ENCODE data around the gene SNAI1.
"Not testable (repeated sequence)": the region's sequence is repeated elsewhere in the genome, so short reads cannot be mapped to it uniquely, and the experiment has no call there.

The SNAI1 gene

DNA sequence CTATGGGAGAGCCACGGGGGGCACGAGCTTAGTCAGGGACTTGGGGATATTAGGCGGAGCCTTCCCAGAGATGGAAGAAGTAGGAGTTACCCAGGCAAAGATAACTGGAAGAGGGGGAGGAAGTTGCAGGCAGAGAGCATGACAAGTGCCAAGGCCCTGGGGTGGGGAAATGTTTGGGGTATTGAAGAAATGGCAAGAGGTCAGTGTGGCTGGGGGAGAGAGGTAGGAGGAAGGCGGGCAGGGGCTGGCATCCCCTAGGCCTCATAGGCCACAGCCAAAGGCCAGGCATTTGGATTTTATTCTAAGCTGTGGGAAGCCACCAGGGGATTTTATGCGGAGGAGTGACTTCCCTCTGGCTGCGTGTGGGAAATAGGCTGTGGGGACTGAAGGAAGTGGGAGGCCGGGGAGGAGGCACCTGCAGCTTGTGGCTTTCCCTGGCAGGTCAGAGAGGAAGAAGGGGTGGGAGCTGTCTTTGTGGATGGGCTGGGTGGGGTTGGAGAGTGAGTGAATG is 22.7 kb downstream of the SNAI1 start:
- TF ChIP-seq CTCF (IDR thresholded peaks at IDR 0.05; ENCODE audit: insufficient read depth, low read depth, low read length, missing control alignments) = no peak
- peak; percentile 21 for DNase-seq (ENCODE audit: low read depth)
- no peak overlapping the region for H3K4me3 ChIP-seq (ENCODE audit: low read depth, low read length)

- TF ChIP-seq CTCF (IDR thresholded peaks at IDR 0.05; ENCODE audit: insufficient read depth, low read depth, low read length, missing control alignments) = no peak
- DNase-seq (ENCODE audit: low read depth) = no peak
- H3K4me3 ChIP-seq (ENCODE audit: low read depth, low read length) = no peak overlapping the region
Observed at GRCh38 chr20:50007369-50007768, 24.6 kb downstream of the SNAI1 start.

DNA sequence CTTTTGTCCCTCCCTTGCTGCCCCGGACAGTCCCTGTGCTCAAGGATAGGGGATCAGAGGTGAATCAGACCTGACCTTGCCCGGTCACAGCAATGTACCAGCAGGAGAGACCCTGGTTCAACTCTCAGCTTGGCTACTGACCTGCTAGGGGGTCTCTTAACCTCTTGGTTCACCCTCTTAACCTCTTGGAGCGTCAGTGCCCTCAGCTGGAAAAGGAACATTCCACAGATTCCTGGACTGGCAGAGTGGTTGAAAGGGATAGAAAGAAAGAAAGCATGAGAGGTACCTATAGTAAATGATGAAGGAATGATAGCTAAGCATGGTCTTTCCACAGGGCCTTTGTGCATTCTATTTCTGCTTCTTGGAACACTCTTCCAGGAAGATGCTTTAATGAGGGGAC is 25.2 kb downstream of the SNAI1 start:
- DNase-seq (ENCODE audit: low read depth) = no peak
- no peak for TF ChIP-seq CTCF (IDR thresholded peaks at IDR 0.05; ENCODE audit: insufficient read depth, low read depth, low read length, missing control alignments)
- H3K4me3 ChIP-seq (ENCODE audit: low read depth, low read length) = no peak overlapping the region

DNA sequence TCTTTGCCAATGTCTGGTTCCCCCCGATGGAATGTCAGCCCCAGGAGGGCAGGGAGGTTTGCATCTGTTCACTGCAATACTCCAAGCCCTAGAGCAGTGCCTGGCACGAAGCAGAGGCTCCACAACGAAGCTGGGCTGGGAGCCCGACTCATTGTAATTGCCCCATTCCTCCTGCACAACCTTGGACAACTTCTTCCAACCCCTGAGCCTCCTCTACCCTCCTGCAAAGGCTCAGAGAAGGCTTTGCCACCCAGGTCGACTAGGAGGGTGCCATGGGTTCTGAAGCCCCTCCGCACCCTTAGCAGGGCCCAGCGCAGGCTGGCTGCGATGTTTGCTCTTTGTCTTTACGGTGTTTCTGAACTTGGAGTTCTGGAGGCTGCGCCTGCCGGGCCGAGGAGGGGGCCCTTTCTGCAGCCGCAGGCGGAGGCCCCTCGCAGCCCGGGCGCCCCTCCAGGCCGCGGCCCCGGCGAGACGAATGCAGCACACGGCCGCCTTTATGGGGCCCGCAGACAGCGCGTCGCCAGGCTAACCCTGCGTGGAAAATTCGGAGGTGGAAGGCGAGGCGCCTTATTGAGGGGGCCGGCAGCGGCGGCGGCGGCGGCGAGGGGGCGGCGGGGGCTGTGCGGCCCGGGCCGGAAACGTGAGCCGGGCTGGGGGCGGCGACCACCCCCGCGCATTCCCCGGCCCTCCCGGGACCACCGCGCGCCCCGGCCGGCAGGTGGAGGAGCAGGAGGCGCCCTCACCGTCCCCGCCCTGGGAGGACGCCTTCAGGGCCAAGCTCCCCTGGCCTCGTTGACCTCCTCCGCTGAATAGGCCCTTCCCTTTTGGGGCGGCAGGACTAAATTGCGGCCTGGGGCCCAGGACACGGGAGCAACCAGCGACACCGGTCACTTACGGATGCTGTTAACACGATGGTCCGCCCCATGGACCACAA is 27.0 kb downstream of the SNAI1 start:
- H3K4me3 ChIP-seq (ENCODE audit: low read depth, low read length) = no peak overlapping the region
- DNase-seq (ENCODE audit: low read depth) = no peak
- TF ChIP-seq CTCF (IDR thresholded peaks at IDR 0.05; ENCODE audit: insufficient read depth, low read depth, low read length, missing control alignments) = no peak

DNA sequence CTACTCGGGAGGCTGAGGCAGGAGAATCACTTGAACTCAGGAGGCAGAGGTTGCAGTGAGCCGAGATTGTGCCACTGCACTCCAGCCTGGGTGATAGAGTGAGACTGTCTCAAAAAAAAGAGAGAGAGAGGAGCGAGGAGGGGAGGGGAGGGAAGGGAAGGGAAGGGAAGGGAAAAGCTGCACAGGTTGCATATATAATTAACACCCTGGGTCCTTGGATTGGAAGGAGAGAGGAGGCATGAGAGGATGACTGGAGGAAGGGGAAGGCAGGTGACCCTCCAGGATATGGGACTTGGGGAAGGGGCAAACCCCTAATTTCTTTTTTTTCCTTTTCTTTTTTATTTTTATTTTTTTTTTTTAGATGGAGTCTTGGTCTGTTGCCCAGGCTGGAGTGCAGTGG is 28.8 kb downstream of the SNAI1 start:
- not testable (repeated sequence) for H3K4me3 ChIP-seq (ENCODE audit: low read depth, low read length); DNase-seq (ENCODE audit: low read depth)

DNA sequence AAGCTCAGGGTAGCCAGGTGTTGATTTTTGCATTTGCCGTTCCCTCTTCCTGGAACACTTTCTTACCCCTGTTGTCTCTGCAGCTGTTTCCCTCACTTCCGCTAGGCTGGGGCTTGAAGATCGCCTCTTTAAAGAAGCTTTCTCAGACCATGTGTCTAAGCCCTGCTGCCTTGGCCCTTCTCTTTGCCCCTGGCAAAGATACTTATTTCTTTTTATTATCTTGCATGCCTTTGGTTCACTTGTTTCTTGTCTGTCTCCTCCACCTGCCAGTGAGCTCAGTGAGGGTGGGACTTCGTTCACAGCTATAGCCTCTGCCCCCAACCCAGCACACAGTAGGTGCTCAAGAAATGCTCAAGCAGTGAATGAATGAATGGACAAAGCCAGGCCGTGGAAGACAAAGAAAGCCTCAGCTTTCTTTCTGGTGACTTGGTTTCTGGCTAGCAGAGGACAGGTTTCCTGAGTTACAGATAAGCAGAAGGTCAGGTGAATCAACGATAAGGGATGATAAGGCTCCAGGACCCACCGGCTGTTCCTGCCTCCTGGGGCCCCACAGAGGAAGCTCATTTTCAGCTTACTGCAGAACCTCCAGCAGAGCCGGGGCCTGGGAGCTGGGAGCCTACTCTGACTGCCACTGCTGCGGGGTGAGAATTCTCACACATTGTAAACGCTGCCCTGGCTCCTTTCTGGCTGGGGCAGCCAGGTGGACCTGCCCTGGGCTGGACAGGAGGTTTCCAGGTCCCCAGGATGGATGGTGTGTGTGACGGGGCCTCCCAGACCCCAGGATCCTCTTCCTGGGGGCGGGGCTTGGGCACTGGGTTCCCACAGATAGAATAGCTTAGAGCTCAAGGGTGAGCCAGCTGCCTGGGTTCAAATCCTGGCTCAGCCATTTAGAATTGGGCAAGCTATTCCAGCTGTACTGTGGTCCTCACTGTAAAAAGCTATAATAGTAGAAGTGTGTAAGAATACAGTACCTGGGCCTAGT is 29.8 kb downstream of the SNAI1 start:
- no peak for TF ChIP-seq CTCF (IDR thresholded peaks at IDR 0.05; ENCODE audit: insufficient read depth, low read depth, low read length, missing control alignments)
- DNase-seq (ENCODE audit: low read depth) = peak; percentile 52
- H3K4me3 ChIP-seq (ENCODE audit: low read depth, low read length) = no peak overlapping the region

DNA sequence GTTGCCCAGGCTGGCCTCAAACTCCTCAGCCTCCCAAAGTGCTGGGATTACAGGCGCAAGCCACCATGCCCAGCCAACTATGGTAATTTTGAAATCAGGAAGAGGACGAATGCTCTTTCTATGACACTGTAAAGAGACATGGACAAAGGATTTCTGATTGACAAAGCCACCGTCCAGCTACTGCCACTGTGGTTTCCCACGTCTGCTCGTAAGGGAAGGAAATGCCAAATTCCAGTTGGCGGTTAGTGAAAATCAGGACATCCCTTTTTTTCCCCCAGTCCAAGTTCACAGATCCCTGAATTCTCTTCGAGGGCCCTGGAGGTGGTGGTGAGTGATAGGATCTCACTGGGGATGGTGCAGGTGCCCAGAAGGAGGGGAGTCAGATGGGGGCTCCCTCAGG is 31.2 kb downstream of the SNAI1 start:
- no peak for DNase-seq (ENCODE audit: low read depth)
- H3K4me3 ChIP-seq (ENCODE audit: low read depth, low read length) = no peak overlapping the region
- TF ChIP-seq CTCF (IDR thresholded peaks at IDR 0.05; ENCODE audit: insufficient read depth, low read depth, low read length, missing control alignments) = no peak

All from GM12865 (cell line).